ENCODE results near the gene SLC22A6.
"Not testable (repeated sequence)": the region's sequence is repeated elsewhere in the genome, so short reads cannot be mapped to it uniquely, and the experiment has no call there.

DNA sequence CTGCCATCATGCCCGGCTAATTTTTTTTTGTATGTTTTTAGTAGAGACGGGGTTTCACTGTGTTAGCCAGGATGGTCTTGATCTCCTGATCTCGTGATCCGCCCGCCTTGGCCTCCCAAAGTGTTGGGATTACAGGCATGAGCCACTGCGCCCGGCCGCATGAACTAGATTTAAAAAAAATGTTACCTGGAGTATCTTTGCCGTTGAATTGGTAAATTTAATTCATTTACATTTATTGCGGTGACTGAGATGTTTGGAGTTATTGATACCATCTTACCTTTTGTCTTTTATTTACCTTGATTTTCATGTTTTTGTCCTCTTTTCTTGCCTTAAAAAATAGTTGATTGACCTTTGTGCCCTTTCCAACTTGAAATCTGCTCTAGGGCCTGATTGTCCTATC lies 39.2 kb downstream of the SLC22A6 start:
- TF ChIP-seq, protein P1, sequence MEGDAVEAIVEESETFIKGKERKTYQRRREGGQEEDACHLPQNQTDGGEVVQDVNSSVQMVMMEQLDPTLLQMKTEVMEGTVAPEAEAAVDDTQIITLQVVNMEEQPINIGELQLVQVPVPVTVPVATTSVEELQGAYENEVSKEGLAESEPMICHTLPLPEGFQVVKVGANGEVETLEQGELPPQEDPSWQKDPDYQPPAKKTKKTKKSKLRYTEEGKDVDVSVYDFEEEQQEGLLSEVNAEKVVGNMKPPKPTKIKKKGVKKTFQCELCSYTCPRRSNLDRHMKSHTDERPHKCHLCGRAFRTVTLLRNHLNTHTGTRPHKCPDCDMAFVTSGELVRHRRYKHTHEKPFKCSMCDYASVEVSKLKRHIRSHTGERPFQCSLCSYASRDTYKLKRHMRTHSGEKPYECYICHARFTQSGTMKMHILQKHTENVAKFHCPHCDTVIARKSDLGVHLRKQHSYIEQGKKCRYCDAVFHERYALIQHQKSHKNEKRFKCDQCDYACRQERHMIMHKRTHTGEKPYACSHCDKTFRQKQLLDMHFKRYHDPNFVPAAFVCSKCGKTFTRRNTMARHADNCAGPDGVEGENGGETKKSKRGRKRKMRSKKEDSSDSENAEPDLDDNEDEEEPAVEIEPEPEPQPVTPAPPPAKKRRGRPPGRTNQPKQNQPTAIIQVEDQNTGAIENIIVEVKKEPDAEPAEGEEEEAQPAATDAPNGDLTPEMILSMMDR (IDR thresholded peaks at IDR 0.05) = not testable (repeated sequence)
- TF ChIP-seq POLR2AphosphoS5, POLR2A (IDR thresholded peaks at IDR 0.05): not testable (repeated sequence)

Data from prostate gland (tissue), 2 donors.